HL-60 (cell line): ENCODE results near the gene CEACAM5.

Experiments used
- GABPA ChIP-seq: IDR thresholded peaks from 2 replicates; pipeline ENCODE4 v1.6.1; 2012; ENCODE audit warnings: low read depth
- POLR2AphosphoS5 ChIP-seq: IDR thresholded peaks from 2 replicates; pipeline ENCODE4 v1.6.1; 2012; ENCODE audit warnings: low read depth
- SPI1 ChIP-seq: IDR thresholded peaks from 2 replicates; pipeline ENCODE4 v1.6.1; 2012; ENCODE audit warnings: low read depth, mild to moderate bottlenecking, borderline replicate concordance
- TF ChIP-seq, protein P1 (sequence below): IDR thresholded peaks from one replicate; pipeline ENCODE4 v1.5.1; 2011; ENCODE audit warnings: low read length, control low read depth, inconsistent platforms; ENCODE audit not compliant: insufficient read depth
- TF ChIP-seq, protein P2 (sequence below): IDR thresholded peaks from 2 replicates; pipeline ENCODE4 v1.6.1; 2012; ENCODE audit warnings: low read depth; ENCODE audit not compliant: insufficient replicate concordance

GRCh38 chr19:41720103-41720502 is 11.7 kb downstream of the CEACAM5 start:
- TF ChIP-seq, protein P1, sequence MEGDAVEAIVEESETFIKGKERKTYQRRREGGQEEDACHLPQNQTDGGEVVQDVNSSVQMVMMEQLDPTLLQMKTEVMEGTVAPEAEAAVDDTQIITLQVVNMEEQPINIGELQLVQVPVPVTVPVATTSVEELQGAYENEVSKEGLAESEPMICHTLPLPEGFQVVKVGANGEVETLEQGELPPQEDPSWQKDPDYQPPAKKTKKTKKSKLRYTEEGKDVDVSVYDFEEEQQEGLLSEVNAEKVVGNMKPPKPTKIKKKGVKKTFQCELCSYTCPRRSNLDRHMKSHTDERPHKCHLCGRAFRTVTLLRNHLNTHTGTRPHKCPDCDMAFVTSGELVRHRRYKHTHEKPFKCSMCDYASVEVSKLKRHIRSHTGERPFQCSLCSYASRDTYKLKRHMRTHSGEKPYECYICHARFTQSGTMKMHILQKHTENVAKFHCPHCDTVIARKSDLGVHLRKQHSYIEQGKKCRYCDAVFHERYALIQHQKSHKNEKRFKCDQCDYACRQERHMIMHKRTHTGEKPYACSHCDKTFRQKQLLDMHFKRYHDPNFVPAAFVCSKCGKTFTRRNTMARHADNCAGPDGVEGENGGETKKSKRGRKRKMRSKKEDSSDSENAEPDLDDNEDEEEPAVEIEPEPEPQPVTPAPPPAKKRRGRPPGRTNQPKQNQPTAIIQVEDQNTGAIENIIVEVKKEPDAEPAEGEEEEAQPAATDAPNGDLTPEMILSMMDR = no peak
- TF ChIP-seq POLR2AphosphoS5 (no peak), SPI1 (no peak), GABPA (no peak)
- TF ChIP-seq, protein P2, sequence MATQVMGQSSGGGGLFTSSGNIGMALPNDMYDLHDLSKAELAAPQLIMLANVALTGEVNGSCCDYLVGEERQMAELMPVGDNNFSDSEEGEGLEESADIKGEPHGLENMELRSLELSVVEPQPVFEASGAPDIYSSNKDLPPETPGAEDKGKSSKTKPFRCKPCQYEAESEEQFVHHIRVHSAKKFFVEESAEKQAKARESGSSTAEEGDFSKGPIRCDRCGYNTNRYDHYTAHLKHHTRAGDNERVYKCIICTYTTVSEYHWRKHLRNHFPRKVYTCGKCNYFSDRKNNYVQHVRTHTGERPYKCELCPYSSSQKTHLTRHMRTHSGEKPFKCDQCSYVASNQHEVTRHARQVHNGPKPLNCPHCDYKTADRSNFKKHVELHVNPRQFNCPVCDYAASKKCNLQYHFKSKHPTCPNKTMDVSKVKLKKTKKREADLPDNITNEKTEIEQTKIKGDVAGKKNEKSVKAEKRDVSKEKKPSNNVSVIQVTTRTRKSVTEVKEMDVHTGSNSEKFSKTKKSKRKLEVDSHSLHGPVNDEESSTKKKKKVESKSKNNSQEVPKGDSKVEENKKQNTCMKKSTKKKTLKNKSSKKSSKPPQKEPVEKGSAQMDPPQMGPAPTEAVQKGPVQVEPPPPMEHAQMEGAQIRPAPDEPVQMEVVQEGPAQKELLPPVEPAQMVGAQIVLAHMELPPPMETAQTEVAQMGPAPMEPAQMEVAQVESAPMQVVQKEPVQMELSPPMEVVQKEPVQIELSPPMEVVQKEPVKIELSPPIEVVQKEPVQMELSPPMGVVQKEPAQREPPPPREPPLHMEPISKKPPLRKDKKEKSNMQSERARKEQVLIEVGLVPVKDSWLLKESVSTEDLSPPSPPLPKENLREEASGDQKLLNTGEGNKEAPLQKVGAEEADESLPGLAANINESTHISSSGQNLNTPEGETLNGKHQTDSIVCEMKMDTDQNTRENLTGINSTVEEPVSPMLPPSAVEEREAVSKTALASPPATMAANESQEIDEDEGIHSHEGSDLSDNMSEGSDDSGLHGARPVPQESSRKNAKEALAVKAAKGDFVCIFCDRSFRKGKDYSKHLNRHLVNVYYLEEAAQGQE = no peak
